SK-N-SH treated with all-trans-retinoic acid at 6 μM for 48 hours (cell line): ENCODE measurements around the gene ADPRH.

Experiments
- ATAC-seq: fragments of 200-7000 bp; cut with Tn5 transposase; 3 replicates; pipeline ENCODE4 v1.9.1; 2020; ENCODE audit warnings: mild to moderate bottlenecking, moderate library complexity
- BACH2 ChIP-seq: fragments of 250-450 bp; sonication (Bioruptor Pico); IDR thresholded peaks from 2 replicates; pipeline ENCODE4 v1.9.0; 2021; ENCODE audit warnings: mild to moderate bottlenecking, borderline replicate concordance
- ESRRG ChIP-seq: fragments of 250-450 bp; sonication (Bioruptor Pico); IDR thresholded peaks from 2 replicates; pipeline ENCODE4 v1.6.1; 2021; ENCODE audit warnings: mild to moderate bottlenecking
- GLIS3 ChIP-seq: fragments of 250-450 bp; sonication (Bioruptor Pico); IDR thresholded peaks from 2 replicates; pipeline ENCODE4 v1.5.0; 2020; ENCODE audit warnings: mild to moderate bottlenecking, moderate library complexity
- ISL1 ChIP-seq: fragments of 250-450 bp; sonication (Bioruptor Pico); IDR thresholded peaks from 2 replicates; pipeline ENCODE4 v2.1.2; 2022; ENCODE audit warnings: mild to moderate bottlenecking, moderate library complexity
- OSR1 ChIP-seq: fragments of 250-450 bp; sonication (Bioruptor Pico); IDR thresholded peaks from 2 replicates; pipeline ENCODE4 v1.8.0; 2022; ENCODE audit warnings: moderate library complexity, mild to moderate bottlenecking, inconsistent platforms
- PPARA ChIP-seq: fragments of 250-450 bp; sonication (Bioruptor Pico); IDR thresholded peaks from 2 replicates; pipeline ENCODE4 v1.5.0; 2020; ENCODE audit warnings: mild to moderate bottlenecking, borderline replicate concordance
- RARB ChIP-seq: fragments of 250-450 bp; sonication (Bioruptor Pico); IDR thresholded peaks from 2 replicates; pipeline ENCODE4 v1.8.0; 2021; ENCODE audit warnings: mild to moderate bottlenecking, moderate library complexity
- SNAI2 ChIP-seq: fragments of 250-450 bp; sonication (Bioruptor Pico); IDR thresholded peaks from 2 replicates; pipeline ENCODE4 v1.5.0; 2020; ENCODE audit warnings: mild to moderate bottlenecking, moderate library complexity
- TCF4 ChIP-seq: fragments of 250-450 bp; sonication (Bioruptor Pico); IDR thresholded peaks from 2 replicates; pipeline ENCODE4 v1.8.0; 2021; ENCODE audit warnings: mild to moderate bottlenecking, moderate library complexity, borderline replicate concordance
- TOX ChIP-seq: fragments of 250-450 bp; sonication (Bioruptor Pico); IDR thresholded peaks from 2 replicates; pipeline ENCODE4 v1.8.0; 2021; ENCODE audit warnings: mild to moderate bottlenecking, moderate library complexity, borderline replicate concordance
- ZC3H10 ChIP-seq: fragments of 250-450 bp; sonication (Bioruptor Pico); IDR thresholded peaks from 2 replicates; pipeline ENCODE4 v1.5.1; 2021; ENCODE audit warnings: mild to moderate bottlenecking, moderate library complexity
- ZFP3 ChIP-seq: fragments of 250-450 bp; sonication (Bioruptor Pico); IDR thresholded peaks from 2 replicates; pipeline ENCODE4 v1.5.0; 2020; ENCODE audit warnings: mild to moderate bottlenecking, moderate library complexity
- ZFP30 ChIP-seq: fragments of 450-650 bp; formaldehyde crosslinking; IDR thresholded peaks from 2 replicates; pipeline ENCODE4 v1.5.0; 2022; ENCODE audit warnings: mild to moderate bottlenecking, moderate library complexity
- ZNF565 ChIP-seq: fragments of 450-650 bp; formaldehyde crosslinking; conservative IDR thresholded peaks from 2 replicates; pipeline ENCODE4 v1.5.0; 2020; ENCODE audit warnings: low read depth, mild to moderate bottlenecking, moderate library complexity
- ZNF70 ChIP-seq: fragments of 450-650 bp; formaldehyde crosslinking; IDR thresholded peaks from 2 replicates; pipeline ENCODE4 v1.5.0; 2020; ENCODE audit warnings: mild to moderate bottlenecking, moderate library complexity
- ZNF8 ChIP-seq: fragments of 450-650 bp; formaldehyde crosslinking; IDR thresholded peaks from 2 replicates; pipeline ENCODE4 v1.5.0; 2020; ENCODE audit warnings: mild to moderate bottlenecking, moderate library complexity
- TF ChIP-seq, protein P1 (sequence below): fragments of 250-450 bp; sonication (Bioruptor Pico); IDR thresholded peaks from 2 replicates; pipeline ENCODE4 v1.8.0; 2021; ENCODE audit warnings: low read depth, mild to moderate bottlenecking, moderate library complexity, borderline replicate concordance
- TF ChIP-seq, protein P2 (sequence below): fragments of 250-450 bp; sonication (Bioruptor Pico); IDR thresholded peaks from 2 replicates; pipeline ENCODE4 v1.8.0; 2020; ENCODE audit warnings: mild to moderate bottlenecking, moderate library complexity, borderline replicate concordance
- TF ChIP-seq, protein P3 (sequence below): fragments of 250-450 bp; sonication (Bioruptor Pico); IDR thresholded peaks from 2 replicates; pipeline ENCODE4 v1.5.1; 2021; ENCODE audit warnings: mild to moderate bottlenecking, moderate library complexity
- TF ChIP-seq, protein P4 (sequence below): fragments of 250-450 bp; sonication (Bioruptor Pico); IDR thresholded peaks from 2 replicates; pipeline ENCODE4 v1.5.1; 2020; ENCODE audit warnings: low read depth, mild to moderate bottlenecking, moderate library complexity

Gene ADPRH

DNA sequence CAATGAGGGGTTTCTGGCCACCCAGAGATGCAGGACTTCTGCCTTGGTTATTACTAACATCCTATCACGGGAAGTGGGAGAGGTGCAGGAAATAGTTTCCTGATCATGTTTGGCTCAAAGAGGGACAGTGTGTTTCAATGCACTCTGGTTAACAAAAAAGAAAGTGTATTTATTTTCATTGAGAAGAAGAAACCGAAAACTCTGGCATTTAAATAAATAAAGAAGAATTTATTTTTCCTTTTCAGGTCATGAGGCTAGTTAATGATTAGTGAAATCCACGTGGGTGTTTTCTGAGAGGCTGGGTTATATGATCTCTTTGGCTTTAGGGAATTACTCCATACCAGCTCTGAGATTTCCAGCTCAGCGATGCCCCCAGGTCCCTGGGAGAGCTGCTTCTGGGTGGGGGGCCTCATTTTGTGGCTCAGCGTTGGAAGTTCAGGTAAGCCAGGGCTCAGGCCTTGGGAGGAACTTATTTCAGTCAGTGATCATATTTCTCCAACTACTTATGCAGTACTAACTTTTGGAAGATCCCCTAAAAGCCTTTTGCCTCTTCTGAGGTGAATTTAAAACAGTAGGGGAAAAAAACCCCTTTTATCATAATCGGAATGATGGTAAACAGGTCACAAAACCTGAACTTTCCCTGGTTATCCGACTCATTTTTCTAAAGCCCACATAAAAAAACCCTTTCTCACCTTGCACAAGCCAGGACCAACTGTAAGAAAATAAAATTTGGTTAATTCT, 18.4 kb downstream of the ADPRH start, which contains the start of gene PLA1A:
Gene PLA1A, plus strand, starts transcription at position 338 of the 741 bp plus-strand sequence. Its CDS starts 29 bp downstream, at position 367.
- TF ChIP-seq TCF4 (no peak), GLIS3 (CRISPR knock-in tag) (no peak)
- TF ChIP-seq, protein P1, sequence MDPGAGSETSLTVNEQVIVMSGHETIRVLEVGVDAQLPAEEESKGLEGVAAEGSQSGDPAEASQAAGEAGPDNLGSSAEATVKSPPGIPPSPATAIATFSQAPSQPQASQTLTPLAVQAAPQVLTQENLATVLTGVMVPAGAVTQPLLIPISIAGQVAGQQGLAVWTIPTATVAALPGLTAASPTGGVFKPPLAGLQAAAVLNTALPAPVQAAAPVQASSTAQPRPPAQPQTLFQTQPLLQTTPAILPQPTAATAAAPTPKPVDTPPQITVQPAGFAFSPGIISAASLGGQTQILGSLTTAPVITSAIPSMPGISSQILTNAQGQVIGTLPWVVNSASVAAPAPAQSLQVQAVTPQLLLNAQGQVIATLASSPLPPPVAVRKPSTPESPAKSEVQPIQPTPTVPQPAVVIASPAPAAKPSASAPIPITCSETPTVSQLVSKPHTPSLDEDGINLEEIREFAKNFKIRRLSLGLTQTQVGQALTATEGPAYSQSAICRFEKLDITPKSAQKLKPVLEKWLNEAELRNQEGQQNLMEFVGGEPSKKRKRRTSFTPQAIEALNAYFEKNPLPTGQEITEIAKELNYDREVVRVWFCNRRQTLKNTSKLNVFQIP (CRISPR knock-in tag): no peak

DNA sequence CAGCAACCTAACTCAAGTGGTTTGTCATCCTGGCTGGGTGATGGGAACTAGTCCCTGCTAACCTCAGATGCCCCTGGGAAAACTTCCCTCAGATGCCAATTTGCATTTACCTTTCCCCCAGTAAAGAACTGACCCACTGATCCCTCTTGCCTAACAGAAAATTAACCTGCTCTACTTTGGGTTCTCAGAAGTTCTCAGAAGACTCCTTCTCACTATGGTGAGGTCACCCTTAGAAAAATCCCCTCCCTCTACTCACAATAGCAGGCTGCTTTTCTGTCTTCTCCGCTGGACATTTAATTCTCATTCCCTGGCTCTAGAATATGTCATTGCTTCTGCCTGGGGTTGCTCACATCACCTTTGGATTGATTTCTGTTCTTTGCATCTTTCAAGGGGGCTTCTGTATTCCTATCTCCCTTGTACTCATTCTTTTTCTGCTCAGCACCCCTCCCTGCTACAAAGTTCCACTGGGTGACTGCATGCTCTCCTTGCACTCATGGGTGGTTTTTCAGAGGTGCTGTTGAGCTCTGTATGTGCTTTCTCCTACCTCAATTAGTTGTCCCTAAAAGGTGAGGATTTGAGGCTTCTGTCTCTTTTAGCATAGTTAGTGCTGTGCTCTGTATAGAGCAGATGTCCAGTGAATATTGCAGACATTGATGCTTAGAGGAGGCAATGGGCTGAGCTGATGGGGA, 19.3 kb downstream of the ADPRH start:
- TF ChIP-seq ZNF70 (CRISPR knock-in tag) (no peak), ESRRG (no peak), PPARA (CRISPR knock-in tag) (no peak), ISL1 (no peak), ZNF8 (CRISPR knock-in tag) (no peak), ZFP3 (CRISPR knock-in tag) (no peak), TOX (no peak), TCF4 (no peak)
- TF ChIP-seq, protein P2, sequence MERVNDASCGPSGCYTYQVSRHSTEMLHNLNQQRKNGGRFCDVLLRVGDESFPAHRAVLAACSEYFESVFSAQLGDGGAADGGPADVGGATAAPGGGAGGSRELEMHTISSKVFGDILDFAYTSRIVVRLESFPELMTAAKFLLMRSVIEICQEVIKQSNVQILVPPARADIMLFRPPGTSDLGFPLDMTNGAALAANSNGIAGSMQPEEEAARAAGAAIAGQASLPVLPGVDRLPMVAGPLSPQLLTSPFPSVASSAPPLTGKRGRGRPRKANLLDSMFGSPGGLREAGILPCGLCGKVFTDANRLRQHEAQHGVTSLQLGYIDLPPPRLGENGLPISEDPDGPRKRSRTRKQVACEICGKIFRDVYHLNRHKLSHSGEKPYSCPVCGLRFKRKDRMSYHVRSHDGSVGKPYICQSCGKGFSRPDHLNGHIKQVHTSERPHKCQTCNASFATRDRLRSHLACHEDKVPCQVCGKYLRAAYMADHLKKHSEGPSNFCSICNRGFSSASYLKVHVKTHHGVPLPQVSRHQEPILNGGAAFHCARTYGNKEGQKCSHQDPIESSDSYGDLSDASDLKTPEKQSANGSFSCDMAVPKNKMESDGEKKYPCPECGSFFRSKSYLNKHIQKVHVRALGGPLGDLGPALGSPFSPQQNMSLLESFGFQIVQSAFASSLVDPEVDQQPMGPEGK (CRISPR knock-in tag): no peak
- TF ChIP-seq, protein P3, sequence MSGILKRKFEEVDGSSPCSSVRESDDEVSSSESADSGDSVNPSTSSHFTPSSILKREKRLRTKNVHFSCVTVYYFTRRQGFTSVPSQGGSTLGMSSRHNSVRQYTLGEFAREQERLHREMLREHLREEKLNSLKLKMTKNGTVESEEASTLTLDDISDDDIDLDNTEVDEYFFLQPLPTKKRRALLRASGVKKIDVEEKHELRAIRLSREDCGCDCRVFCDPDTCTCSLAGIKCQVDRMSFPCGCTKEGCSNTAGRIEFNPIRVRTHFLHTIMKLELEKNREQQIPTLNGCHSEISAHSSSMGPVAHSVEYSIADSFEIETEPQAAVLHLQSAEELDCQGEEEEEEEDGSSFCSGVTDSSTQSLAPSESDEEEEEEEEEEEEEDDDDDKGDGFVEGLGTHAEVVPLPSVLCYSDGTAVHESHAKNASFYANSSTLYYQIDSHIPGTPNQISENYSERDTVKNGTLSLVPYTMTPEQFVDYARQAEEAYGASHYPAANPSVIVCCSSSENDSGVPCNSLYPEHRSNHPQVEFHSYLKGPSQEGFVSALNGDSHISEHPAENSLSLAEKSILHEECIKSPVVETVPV (CRISPR knock-in tag): no peak
- no peak for ATAC-seq

More for the DNA sequence above, 18.4 kb downstream of the ADPRH start, which contains the start of gene PLA1A:
- no peak for ATAC-seq

DNA sequence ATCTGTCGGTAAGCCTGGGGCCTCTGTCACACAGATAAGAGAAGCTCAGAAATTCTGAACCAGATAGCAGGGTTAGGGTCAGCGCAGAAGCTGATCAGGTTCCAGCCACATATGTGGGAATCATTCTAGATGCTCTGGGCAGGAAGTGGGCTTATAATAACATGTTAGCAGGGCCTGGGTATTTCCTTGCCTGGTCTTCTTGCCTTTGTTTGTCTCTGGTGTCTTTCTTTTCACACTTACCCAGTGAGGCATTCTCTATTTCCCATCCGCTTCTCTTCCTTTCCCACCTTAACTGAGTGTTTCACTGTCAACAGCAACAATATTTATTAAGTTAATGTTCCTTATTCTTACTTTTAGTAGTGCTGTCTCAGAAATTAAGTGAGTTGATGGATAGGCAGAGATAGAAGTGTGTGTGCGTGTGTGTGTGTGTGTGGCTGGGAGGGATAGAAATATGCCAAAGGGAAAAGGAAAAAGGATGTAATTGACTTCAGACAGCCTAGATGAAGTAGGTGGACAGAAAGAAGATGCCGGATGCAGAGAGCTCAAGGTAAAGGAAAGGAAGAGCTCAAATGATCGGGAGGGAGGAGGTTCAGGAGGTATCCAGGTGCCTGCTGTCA, 20.4 kb downstream of the ADPRH start:
- TF ChIP-seq ZC3H10 (CRISPR knock-in tag): no peak
- no peak for TF ChIP-seq ZFP30 (CRISPR knock-in tag)
- no peak for TF ChIP-seq ESRRG
- TF ChIP-seq TOX: no peak
- no peak for TF ChIP-seq ZNF70 (CRISPR knock-in tag)
- no peak for TF ChIP-seq GLIS3 (CRISPR knock-in tag)
- TF ChIP-seq BACH2 (CRISPR knock-in tag): no peak
- ATAC-seq: no peak

DNA sequence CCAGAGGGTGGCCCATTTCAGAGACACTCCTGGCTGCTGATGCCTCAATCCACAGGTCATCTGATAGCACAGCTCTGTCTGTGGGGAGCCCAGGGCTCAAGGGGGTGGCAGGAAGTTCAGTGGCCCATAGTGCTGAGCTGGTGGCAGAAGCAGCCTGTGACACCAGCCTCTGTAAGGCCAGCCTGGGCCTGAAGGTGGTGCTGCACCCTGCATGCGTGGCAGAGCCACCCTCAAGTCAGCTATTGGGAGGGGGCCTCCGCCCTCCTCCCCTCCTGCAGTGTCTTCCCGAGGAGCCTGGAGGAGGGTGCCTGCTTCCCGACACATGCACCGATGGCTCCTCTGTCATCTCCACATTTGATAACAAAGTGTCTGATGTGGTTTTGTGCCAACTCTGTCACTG, 21.4 kb downstream of the ADPRH start:
- TF ChIP-seq ESRRG (no peak), ZFP3 (CRISPR knock-in tag) (no peak), ZNF8 (CRISPR knock-in tag) (no peak), ISL1 (no peak), RARB (CRISPR knock-in tag) (no peak), ZFP30 (CRISPR knock-in tag) (no peak), ZNF70 (CRISPR knock-in tag) (no peak), ZNF565 (CRISPR knock-in tag) (no peak), SNAI2 (CRISPR knock-in tag) (no peak), OSR1 (CRISPR knock-in tag) (no peak), BACH2 (CRISPR knock-in tag) (no peak), GLIS3 (CRISPR knock-in tag) (no peak), ZC3H10 (CRISPR knock-in tag) (no peak), PPARA (CRISPR knock-in tag) (no peak), TOX (no peak)
- TF ChIP-seq, protein P3 (CRISPR knock-in tag): no peak
- TF ChIP-seq, protein P1 (CRISPR knock-in tag): no peak
- TF ChIP-seq, protein P2 (CRISPR knock-in tag): no peak
- TF ChIP-seq, protein P4, sequence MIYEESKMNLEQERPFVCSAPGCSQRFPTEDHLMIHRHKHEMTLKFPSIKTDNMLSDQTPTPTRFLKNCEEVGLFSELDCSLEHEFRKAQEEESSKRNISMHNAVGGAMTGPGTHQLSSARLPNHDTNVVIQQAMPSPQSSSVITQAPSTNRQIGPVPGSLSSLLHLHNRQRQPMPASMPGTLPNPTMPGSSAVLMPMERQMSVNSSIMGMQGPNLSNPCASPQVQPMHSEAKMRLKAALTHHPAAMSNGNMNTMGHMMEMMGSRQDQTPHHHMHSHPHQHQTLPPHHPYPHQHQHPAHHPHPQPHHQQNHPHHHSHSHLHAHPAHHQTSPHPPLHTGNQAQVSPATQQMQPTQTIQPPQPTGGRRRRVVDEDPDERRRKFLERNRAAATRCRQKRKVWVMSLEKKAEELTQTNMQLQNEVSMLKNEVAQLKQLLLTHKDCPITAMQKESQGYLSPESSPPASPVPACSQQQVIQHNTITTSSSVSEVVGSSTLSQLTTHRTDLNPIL: no peak
- ATAC-seq: peak; percentile 88
